Measurements from ENCODE around the gene ZMYM4.

DNA sequence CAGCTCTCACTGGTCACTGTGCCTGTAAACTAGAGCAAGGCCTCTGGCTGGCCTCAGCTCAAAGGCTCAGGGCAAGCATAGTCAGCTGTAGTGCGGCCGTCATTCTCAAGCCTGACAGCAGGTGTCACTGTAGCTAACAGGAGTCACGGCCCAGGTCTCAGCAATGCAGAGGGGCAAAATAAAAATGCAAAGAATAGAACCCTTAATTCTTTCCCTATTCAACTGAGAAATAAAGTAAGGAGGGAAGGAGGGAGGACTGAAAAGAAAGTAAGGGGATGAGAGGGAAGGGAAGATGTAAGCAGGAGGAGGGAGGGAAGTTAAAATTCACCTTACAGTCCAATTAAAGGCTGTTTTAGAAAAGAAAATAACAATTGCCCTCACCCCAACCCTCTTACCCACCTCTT, 182.6 kb downstream of the ZMYM4 start:
- TF ChIP-seq TSHZ2 (CRISPR knock-in tag; IDR thresholded peaks at IDR 0.05) = no peak
- TF ChIP-seq RARB (CRISPR knock-in tag; IDR thresholded peaks at IDR 0.05) = no peak
- TF ChIP-seq TCF4 (CRISPR knock-in tag; IDR thresholded peaks at IDR 0.05; ENCODE audit: borderline replicate concordance) = no peak
- no peak for TF ChIP-seq ZFP3 (CRISPR knock-in tag; IDR thresholded peaks at IDR 0.05)
- no peak for TF ChIP-seq ESRRG (CRISPR knock-in tag; IDR thresholded peaks at IDR 0.05)
- TF ChIP-seq PATZ1 (CRISPR knock-in tag; IDR thresholded peaks at IDR 0.05; ENCODE audit: borderline replicate concordance) = no peak
- TF ChIP-seq PPARA (CRISPR knock-in tag; IDR thresholded peaks at IDR 0.05; ENCODE audit: borderline replicate concordance) = no peak
- no peak for TF ChIP-seq POU6F1 (CRISPR knock-in tag; IDR thresholded peaks at IDR 0.05; ENCODE audit: borderline replicate concordance, low read depth)

Data from SK-N-SH treated with all-trans-retinoic acid at 6 μM for 48 hours (cell line).